Hindlimb muscle (tissue), 1 donor: Measurements from ENCODE around the gene MAP3K20. TPM values are rescaled to one million over a fixed set of nuclear protein-coding genes. Genes with fewer than 3 reads are reported as not detected.
"Not testable (repeated sequence)": the region's sequence is repeated elsewhere in the genome, so short reads cannot be mapped to it uniquely, and the experiment has no call there.

Source experiments
- DNase-seq: peaks from one replicate; pipeline ENCODE4 v3.0.0-alpha.2; 2013
- polyA plus RNA-seq: library from polyadenylated mRNA; unstranded; fragments of 120-200 nt; gene quantifications from one replicate; pipeline ENCODE4 v1.2.1, GENCODE V29; 2013; ENCODE audit not compliant: insufficient read length

MAP3K20 gene
- polyA plus RNA-seq, 1 donor, result 79.1 TPM

GRCh38 chr2:173205375-173205774, 129.7 kb downstream of the MAP3K20 start:
- peak; percentile 74 for DNase-seq

- DNase-seq, result not testable (repeated sequence)
Observed at GRCh38 chr2:173207124-173207523, 131.5 kb downstream of the MAP3K20 start.

GRCh38 chr2:173210270-173211196, 134.9 kb downstream of the MAP3K20 start:
- peak; percentile 86 for DNase-seq

- no peak for DNase-seq
Observed at GRCh38 chr2:173213181-173213580, 137.5 kb downstream of the MAP3K20 start.

- DNase-seq, result no peak
Observed at GRCh38 chr2:173214213-173214612, 138.6 kb downstream of the MAP3K20 start.

- DNase-seq, result no peak
Observed at GRCh38 chr2:173215316-173215715, 139.7 kb downstream of the MAP3K20 start.

GRCh38 chr2:173216051-173216450, 140.4 kb downstream of the MAP3K20 start:
- DNase-seq, result no peak

GRCh38 chr2:173216668-173217067, 141.0 kb downstream of the MAP3K20 start:
- DNase-seq, result no peak

- DNase-seq, result no peak
Observed at GRCh38 chr2:173217116-173217840, 141.6 kb downstream of the MAP3K20 start.

GRCh38 chr2:173218326-173219056, 142.8 kb downstream of the MAP3K20 start:
- DNase-seq, result no peak

- no peak for DNase-seq
Observed at GRCh38 chr2:173221132-173221695, 145.6 kb downstream of the MAP3K20 start.

- DNase-seq, result no peak
Observed at GRCh38 chr2:173221937-173222594, 146.4 kb downstream of the MAP3K20 start.

GRCh38 chr2:173223871-173224270, 148.2 kb downstream of the MAP3K20 start:
- no peak for DNase-seq

GRCh38 chr2:173226899-173227698, 151.5 kb downstream of the MAP3K20 start:
- no peak for DNase-seq

GRCh38 chr2:173229086-173229485, 153.4 kb downstream of the MAP3K20 start:
- no peak for DNase-seq

GRCh38 chr2:173230181-173230580, 154.5 kb downstream of the MAP3K20 start:
- no peak for DNase-seq

GRCh38 chr2:173231042-173231441, 155.4 kb downstream of the MAP3K20 start:
- peak; percentile 51 for DNase-seq

GRCh38 chr2:173231465-173231864, 155.8 kb downstream of the MAP3K20 start:
- DNase-seq, result no peak

GRCh38 chr2:173232956-173233744, 157.5 kb downstream of the MAP3K20 start:
- DNase-seq, result no peak
